Loucy (cell line): ENCODE data around the gene TOR3A.

Experiments used
- H2AFZ ChIP-seq: fragments of 200-600 bp; sonication (generic); 2 replicates; pipeline ENCODE4 v1.6.0; 2016; ENCODE audit warnings: antibody characterized with exemption, mild to moderate bottlenecking, low read length, moderate library complexity
- H3F3A ChIP-seq: fragments of 200-600 bp; 2 replicates; pipeline ENCODE4 v1.6.0; 2016; ENCODE audit warnings: antibody characterized with exemption, low read depth, mild to moderate bottlenecking
- H3K27me3 ChIP-seq: fragments of 200-600 bp; sonication (generic); 2 replicates; pipeline ENCODE4 v1.6.1; 2014; ENCODE audit warnings: low read length, mild to moderate bottlenecking; ENCODE audit not compliant: insufficient read depth, poor library complexity, severe bottlenecking
- H3K36me3 ChIP-seq: fragments of 200-600 bp; sonication (generic); 2 replicates; pipeline ENCODE4 v1.6.1; 2016; ENCODE audit warnings: low read length; ENCODE audit not compliant: insufficient read depth
- H3K4me1 ChIP-seq: fragments of 200-600 bp; sonication (generic); 2 replicates; pipeline ENCODE4 v1.5.1; 2014; ENCODE audit warnings: low read length, mild to moderate bottlenecking; ENCODE audit not compliant: insufficient read depth, poor library complexity, severe bottlenecking
- H3K4me2 ChIP-seq: fragments of 200-600 bp; sonication (generic); 2 replicates; pipeline ENCODE4 v1.6.0; 2014; ENCODE audit warnings: antibody characterized with exemption, low read length, low read depth, mild to moderate bottlenecking; ENCODE audit not compliant: poor library complexity, severe bottlenecking
- H3K4me3 ChIP-seq: fragments of 200-600 bp; sonication (generic); 2 replicates; pipeline ENCODE4 v1.5.1; 2014; ENCODE audit warnings: low read length, mild to moderate bottlenecking, mixed read lengths; ENCODE audit not compliant: poor library complexity, severe bottlenecking
- H3K79me2 ChIP-seq: fragments of 200-600 bp; sonication (generic); 2 replicates; pipeline ENCODE4 v1.6.1; 2014; ENCODE audit warnings: low read length; ENCODE audit not compliant: insufficient read depth
- H3K9ac ChIP-seq: fragments of 200-600 bp; sonication (generic); 2 replicates; pipeline ENCODE4 v1.6.0; 2014; ENCODE audit warnings: mild to moderate bottlenecking, low read depth, low read length, moderate library complexity; ENCODE audit not compliant: poor library complexity, severe bottlenecking
- H3K9me2 ChIP-seq: fragments of 200-600 bp; sonication (generic); replicated peaks from 2 replicates; pipeline ENCODE4 v1.6.1; 2016; ENCODE audit warnings: low read depth, low read length, mixed read lengths
- H3K9me3 ChIP-seq: fragments of 200-600 bp; sonication (generic); 2 replicates; pipeline ENCODE4 v1.6.1; 2014; ENCODE audit warnings: mild to moderate bottlenecking, antibody characterized with exemption, low read length, low read depth; ENCODE audit not compliant: insufficient read depth
- H4K20me1 ChIP-seq: fragments of 200-600 bp; sonication (generic); 2 replicates; pipeline ENCODE4 v1.6.0; 2014; ENCODE audit warnings: antibody characterized with exemption, low read length, mild to moderate bottlenecking; ENCODE audit not compliant: insufficient read depth, poor library complexity, severe bottlenecking
- EZH2phosphoT487 ChIP-seq: fragments of 200-600 bp; IDR thresholded peaks from 2 replicates; pipeline ENCODE4 v1.6.1; 2018; ENCODE audit warnings: antibody characterized with exemption, mild to moderate bottlenecking, moderate library complexity, borderline replicate concordance
- TF ChIP-seq, protein P1 (sequence below): fragments of 200-600 bp; sonication (generic); conservative IDR thresholded peaks from 2 replicates; pipeline ENCODE4 v1.5.1; 2014; ENCODE audit warnings: mild to moderate bottlenecking, antibody characterized with exemption, low read length

Gene TOR3A

DNA sequence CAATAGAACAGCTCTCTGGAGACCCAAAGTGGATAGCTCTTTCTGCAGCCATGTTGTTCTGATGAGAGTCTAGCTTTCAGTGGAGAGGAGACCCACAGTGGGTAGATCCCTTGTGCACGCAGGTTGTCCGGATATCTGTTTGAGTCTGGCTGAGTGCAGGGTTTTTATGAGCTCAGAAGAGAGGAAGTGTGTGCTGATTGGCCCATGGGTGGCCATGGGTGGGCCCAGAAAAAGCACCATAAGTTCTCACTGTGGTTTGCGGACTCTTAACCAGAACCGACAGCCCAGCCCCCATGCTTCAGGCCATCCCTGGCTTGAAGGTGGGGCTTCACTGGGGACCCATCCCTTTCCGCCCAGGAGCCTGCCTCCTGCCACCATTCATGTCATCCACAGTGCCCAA, 39.2 kb upstream of the TOR3A start:
- Histone ChIP-seq H4K20me1 (peaks cover 12% of the 10 kb centered on the region), H3K4me2 (no peak overlapping the region), H3K9me3 (no peaks in the 10 kb centered on the region), H3K9ac (no peak overlapping the region), H3K4me3 (no peak overlapping the region), H2AFZ (no peak overlapping the region), H3K27me3 (no peaks in the 10 kb centered on the region), H3F3A (no peaks in the 10 kb centered on the region), H3K79me2 (peaks cover 58% of the 10 kb centered on the region), H3K4me1 (peaks cover 17% of the 10 kb centered on the region), H3K9me2 (no peaks in the 10 kb centered on the region), H3K36me3 (peaks cover 17% of the 10 kb centered on the region; the same call in 1 of the 2 replicates)
- TF ChIP-seq, protein P1, sequence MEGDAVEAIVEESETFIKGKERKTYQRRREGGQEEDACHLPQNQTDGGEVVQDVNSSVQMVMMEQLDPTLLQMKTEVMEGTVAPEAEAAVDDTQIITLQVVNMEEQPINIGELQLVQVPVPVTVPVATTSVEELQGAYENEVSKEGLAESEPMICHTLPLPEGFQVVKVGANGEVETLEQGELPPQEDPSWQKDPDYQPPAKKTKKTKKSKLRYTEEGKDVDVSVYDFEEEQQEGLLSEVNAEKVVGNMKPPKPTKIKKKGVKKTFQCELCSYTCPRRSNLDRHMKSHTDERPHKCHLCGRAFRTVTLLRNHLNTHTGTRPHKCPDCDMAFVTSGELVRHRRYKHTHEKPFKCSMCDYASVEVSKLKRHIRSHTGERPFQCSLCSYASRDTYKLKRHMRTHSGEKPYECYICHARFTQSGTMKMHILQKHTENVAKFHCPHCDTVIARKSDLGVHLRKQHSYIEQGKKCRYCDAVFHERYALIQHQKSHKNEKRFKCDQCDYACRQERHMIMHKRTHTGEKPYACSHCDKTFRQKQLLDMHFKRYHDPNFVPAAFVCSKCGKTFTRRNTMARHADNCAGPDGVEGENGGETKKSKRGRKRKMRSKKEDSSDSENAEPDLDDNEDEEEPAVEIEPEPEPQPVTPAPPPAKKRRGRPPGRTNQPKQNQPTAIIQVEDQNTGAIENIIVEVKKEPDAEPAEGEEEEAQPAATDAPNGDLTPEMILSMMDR, result no peak
- TF ChIP-seq EZH2phosphoT487, result no peak

DNA sequence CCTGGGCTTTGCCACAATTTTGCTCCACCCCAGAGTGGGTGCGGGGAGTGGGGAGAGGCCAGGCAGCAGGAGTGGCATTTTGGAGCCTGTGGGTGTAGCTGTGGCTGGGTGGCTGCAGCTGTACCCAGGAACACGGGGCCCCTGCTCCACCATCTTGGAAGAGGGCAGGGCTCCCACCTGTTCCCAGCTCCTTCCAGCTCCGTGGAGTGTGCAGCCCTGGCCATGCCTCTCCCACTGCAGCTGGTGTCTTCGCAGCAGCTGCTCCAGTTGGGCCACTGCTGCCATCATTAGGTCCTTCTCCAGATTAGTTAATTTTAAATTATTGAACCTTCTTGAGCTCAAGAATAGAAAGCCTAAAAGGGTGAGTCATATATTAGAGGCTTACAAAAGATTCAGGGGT, 38.6 kb upstream of the TOR3A start:
- Histone ChIP-seq H3K9me2 (no peaks in the 10 kb centered on the region), H3K9me3 (no peaks in the 10 kb centered on the region), H3K27me3 (no peaks in the 10 kb centered on the region), H2AFZ (no peak overlapping the region), H3K4me3 (no peak overlapping the region), H4K20me1 (peaks cover 12% of the 10 kb centered on the region), H3K9ac (no peak overlapping the region), H3K4me2 (no peak overlapping the region), H3K4me1 (peaks cover 22% of the 10 kb centered on the region), H3F3A (no peaks in the 10 kb centered on the region), H3K36me3 (peaks cover 17% of the 10 kb centered on the region; the same call in 1 of the 2 replicates), H3K79me2 (peaks cover 52% of the 10 kb centered on the region)
- TF ChIP-seq, protein P1, result no peak
- no peak for TF ChIP-seq EZH2phosphoT487

DNA sequence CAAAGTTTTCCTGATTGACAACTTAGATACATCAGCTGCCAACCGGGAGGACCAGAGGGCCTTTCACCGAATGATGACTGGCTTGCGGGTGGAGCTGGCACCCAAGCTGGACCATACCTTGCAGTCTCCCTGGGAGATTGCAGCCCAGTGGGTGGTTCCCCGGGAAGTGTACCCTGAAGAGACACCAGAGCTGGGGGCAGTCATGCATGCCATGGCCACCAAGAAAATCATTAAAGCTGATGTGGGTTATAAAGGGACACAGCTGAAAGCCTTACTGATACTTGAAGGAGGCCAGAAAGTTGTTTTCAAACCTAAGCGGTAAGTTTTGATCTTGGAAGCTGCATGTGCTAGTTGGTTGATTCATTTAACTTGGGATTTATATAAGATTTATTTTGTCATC, 38.0 kb upstream of the TOR3A start:
- peaks cover 17% of the 10 kb centered on the region; the same call in 1 of the 2 replicates for H3K36me3 ChIP-seq
- H4K20me1 ChIP-seq, result peaks cover 5% of the 10 kb centered on the region
- H3K4me3 ChIP-seq, result no peak overlapping the region
- H3K27me3 ChIP-seq, result no peaks in the 10 kb centered on the region
- no peaks in the 10 kb centered on the region for H3F3A ChIP-seq
- no peak overlapping the region for H2AFZ ChIP-seq
- H3K4me2 ChIP-seq, result no peak overlapping the region
- TF ChIP-seq EZH2phosphoT487, result no peak
- TF ChIP-seq, protein P1, result no peak
- peaks cover 19% of the 10 kb centered on the region for H3K4me1 ChIP-seq
- H3K9me3 ChIP-seq, result no peaks in the 10 kb centered on the region
- no peaks in the 10 kb centered on the region for H3K9me2 ChIP-seq
- H3K79me2 ChIP-seq, result peaks cover 46% of the 10 kb centered on the region
- no peak overlapping the region for H3K9ac ChIP-seq
